Stomach (tissue), 9 donors: ENCODE results near the gene SRPX2. TPM values are rescaled to one million over a fixed set of nuclear protein-coding genes. Genes with fewer than 3 reads are reported as not detected.
A peak's percentile ranks its signal among the peaks of the same experiment; 100 is the strongest.

Experiments used
- DNase-seq, 2 donors: peaks; one replicate each; pipeline versions ENCODE4 v3.0.0 to v3.0.0-alpha.2; 2013 to 2019
- H3K27ac ChIP-seq, 5 donors: fragments of 200-600 bp in 4 of 5; sonication (generic) in 4 of 5; one replicate each; pipeline ENCODE4 v1.5.1; 2013 to 2019; ENCODE audit warnings: mild to moderate bottlenecking in 1 of 5, moderate library complexity in 1 of 5
- H3K27me3 ChIP-seq, 3 donors: fragments of 200-600 bp; sonication (generic); one replicate each; pipeline ENCODE4 v1.5.1; 2017 to 2019; ENCODE audit warnings: mixed run types in 1 of 3
- H3K36me3 ChIP-seq, 4 donors: fragments of 200-600 bp; sonication (generic); 1 replicate in 3 of 4; 2 replicates in 1 of 4; pipeline ENCODE4 v1.5.1; 2016 to 2019
- H3K4me1 ChIP-seq, 4 donors: fragments of 200-600 bp; sonication (generic); one replicate each; pipeline ENCODE4 v1.5.1; 2016 to 2019
- H3K4me3 ChIP-seq, 4 donors: fragments of 200-600 bp; sonication (generic) in 3 of 4; one replicate each; pipeline ENCODE4 v1.5.1; 2016 to 2019; ENCODE audit warnings: mild to moderate bottlenecking in 1 of 4
- H3K9me3 ChIP-seq, 4 donors: fragments of 200-600 bp; sonication (generic); one replicate each; pipeline ENCODE4 v1.5.1; 2016 to 2019
- CTCF ChIP-seq, 7 experiments: fragments of 450-650 bp in 4 of 7; fragments of 200-600 bp in 3 of 7; sonication (generic) in 3 of 7; IDR thresholded peaks; one replicate each; pipeline ENCODE4 v1.5.1; 2016 to 2019; ENCODE audit warnings: antibody characterized with exemption in 7 of 7, control low read depth in 2 of 7, mild to moderate bottlenecking in 1 of 7
- EP300 ChIP-seq: sonication (generic); formaldehyde crosslinking; IDR thresholded peaks from one replicate; pipeline ENCODE4 v1.6.1; 2017; ENCODE audit warnings: antibody characterized with exemption
- POLR2A ChIP-seq, 4 donors: fragments of 450-650 bp; IDR thresholded peaks; one replicate each; pipeline ENCODE4 v1.6.1; 2016; ENCODE audit warnings: antibody characterized with exemption in 4 of 4, control low read depth in 2 of 4, mild to moderate bottlenecking in 1 of 4, moderate library complexity in 1 of 4
- POLR2AphosphoS5 ChIP-seq, 3 donors: sonication (generic); formaldehyde crosslinking; IDR thresholded peaks; one replicate each; pipeline ENCODE4 v1.6.1; 2016; ENCODE audit warnings: antibody characterized with exemption in 3 of 3
- WGBS, 5 donors: extraction: QIAGEN DNeasy Blood & Tissue Kit in 3 of 5; methylation state at CpG; one replicate each; pipeline versions ENCODE4 v1.1.5 to v1.1.7; 2013 to 2018; 5-methylcytosine and 5-hydroxymethylcytosine counted together
- intact Hi-C: fragments of 100-400 bp; cut with DNase I; formaldehyde crosslinking; loops from one replicate; pipeline ENCODE4 v1.15.1; 2023; ENCODE audit warnings: low total_unique reads
- polyA plus RNA-seq, 3 donors: library from polyadenylated mRNA; stranded (reverse); fragments of 200-250 nt; gene quantifications; one replicate each; pipeline ENCODE4 v1.2.3, GENCODE V29; 2013
- total RNA-seq, 5 donors: library from RNA; depleted of rRNA; stranded (reverse); fragments of >200 nt; gene quantifications; one replicate each; pipeline versions ENCODE4 v1.1.0 to v1.2.3, GENCODE V29; 2014 to 2016
- donor health status: healthy with polysubstance abuse.
- donor health status: Bipolar disorder and iron deficiency.
- donor health status: healthy.

SRPX2 gene
- total and polyA plus RNA-seq, 8 donors: 2.6 to 28.0 (median 7.5) TPM

GRCh38 chrX:100680756-100681155, 36.8 kb downstream of the SRPX2 start:
- intact Hi-C loops: no loop called here
- WGBS, 5 donors: 39 to 78% (median 48%) methylated on average over 2 of the region's 2 CpGs
- Histone ChIP-seq H3K27ac (no peak overlapping the region), H3K4me3 (no peak overlapping the region), H3K4me1 (no peaks in the 10 kb centered on the region), H3K36me3 (peaks cover 0 to 12% (median 3%) of the 10 kb centered on the region in 4 donors), H3K27me3 (no peaks in the 10 kb centered on the region), H3K9me3 (no peaks in the 10 kb centered on the region)
- no peak for DNase-seq
- TF ChIP-seq POLR2AphosphoS5 (IDR thresholded peaks at IDR 0.05) (no peak), CTCF (IDR thresholded peaks at IDR 0.05) (no peak), POLR2A (IDR thresholded peaks at IDR 0.05) (no peak), EP300 (no peak)

- Histone ChIP-seq H3K4me3 (no peak overlapping the region), H3K36me3 (peaks cover 0 to 15% (median 6%) of the 10 kb centered on the region in 4 donors), H3K9me3 (no peaks in the 10 kb centered on the region), H3K4me1 (no peaks in the 10 kb centered on the region), H3K27me3 (no peaks in the 10 kb centered on the region), H3K27ac (no peak overlapping the region)
- TF ChIP-seq EP300 (no peak), POLR2AphosphoS5 (IDR thresholded peaks at IDR 0.05) (no peak), CTCF (IDR thresholded peaks at IDR 0.05) (no peak), POLR2A (IDR thresholded peaks at IDR 0.05) (no peak)
- DNase-seq: no peak
- 52 to 85% (median 74%) methylated on average over 2 to 3 of the region's 3 CpGs for WGBS, 5 donors
- intact Hi-C loops: no loop called here
Measured at GRCh38 chrX:100681599-100681998, 37.6 kb downstream of the SRPX2 start.

GRCh38 chrX:100682939-100683338, 38.9 kb downstream of the SRPX2 start:
- H3K4me3 ChIP-seq: no peak overlapping the region
- H3K36me3 ChIP-seq: peaks cover 0 to 22% (median 13%) of the 10 kb centered on the region in 4 donors
- H3K9me3 ChIP-seq: no peaks in the 10 kb centered on the region
- 77 to 95% (median 92%) methylated on average over 8 of the region's 8 CpGs for WGBS, 5 donors
- H3K27me3 ChIP-seq: no peaks in the 10 kb centered on the region
- H3K4me1 ChIP-seq: no peaks in the 10 kb centered on the region
- no peak for DNase-seq
- TF ChIP-seq POLR2A (IDR thresholded peaks at IDR 0.05) (no peak), CTCF (IDR thresholded peaks at IDR 0.05) (no peak), POLR2AphosphoS5 (IDR thresholded peaks at IDR 0.05) (no peak), EP300 (no peak)
- intact Hi-C loops: no loop called here
- H3K27ac ChIP-seq: no peak overlapping the region

GRCh38 chrX:100685284-100685996, 41.4 kb downstream of the SRPX2 start:
- 27 to 44% (median 35%) methylated on average over 5 of the region's 5 CpGs for WGBS, 5 donors
- TF ChIP-seq CTCF (IDR thresholded peaks at IDR 0.05): peak in 5 of 7 experiments; percentile 68 to 93 (median 82)
- TF ChIP-seq POLR2A (IDR thresholded peaks at IDR 0.05): no peak
- no peak overlapping the region for H3K27ac ChIP-seq
- no peaks in the 10 kb centered on the region for H3K4me1 ChIP-seq
- intact Hi-C loops: loop anchor here (5.0 kb wide), 1 partner anchor 82 kb away; no protein-coding TSS in a partner anchor
- peaks cover 0 to 27% (median 17%) of the 10 kb centered on the region in 4 donors for H3K36me3 ChIP-seq
- H3K27me3 ChIP-seq: no peaks in the 10 kb centered on the region
- no peak overlapping the region for H3K4me3 ChIP-seq
- peak; percentile 77 to 87 for DNase-seq
- no peaks in the 10 kb centered on the region for H3K9me3 ChIP-seq
